ENCODE measurements around the gene PDGFA. TPM values are rescaled to one million over a fixed set of nuclear protein-coding genes. Genes with fewer than 3 reads are reported as not detected.
"Not testable (repeated sequence)": the region's sequence is repeated elsewhere in the genome, so short reads cannot be mapped to it uniquely, and the experiment has no call there.

Gene PDGFA
- total RNA-seq, 4 donors from 2014 or later: 10.8 to 31.7 (median 26.0) TPM

GRCh38 chr7:552868-553635 lies 33.4 kb upstream of the PDGFA start:
- Histone ChIP-seq H3K27me3 (no peaks in the 10 kb centered on the region), H3K36me3 (no peaks in the 10 kb centered on the region), H3K27ac (no peak overlapping the region), H3K4me1 (no peaks in the 10 kb centered on the region), H3K4me3 (no peak overlapping the region), H3K9me3 (no peaks in the 10 kb centered on the region)
- in situ Hi-C loops (cut with MboI; ENCODE audit: low sequenced_read_pairs in 4 of 4) (no loop called here), intact Hi-C loops (cut with DNase I; ENCODE audit: low total_unique reads) (no loop called here)
- ATAC-seq (no peak), DNase-seq (no peak)
- no peak for TF ChIP-seq POLR2A (IDR thresholded peaks at IDR 0.05)
- TF ChIP-seq, protein P1, sequence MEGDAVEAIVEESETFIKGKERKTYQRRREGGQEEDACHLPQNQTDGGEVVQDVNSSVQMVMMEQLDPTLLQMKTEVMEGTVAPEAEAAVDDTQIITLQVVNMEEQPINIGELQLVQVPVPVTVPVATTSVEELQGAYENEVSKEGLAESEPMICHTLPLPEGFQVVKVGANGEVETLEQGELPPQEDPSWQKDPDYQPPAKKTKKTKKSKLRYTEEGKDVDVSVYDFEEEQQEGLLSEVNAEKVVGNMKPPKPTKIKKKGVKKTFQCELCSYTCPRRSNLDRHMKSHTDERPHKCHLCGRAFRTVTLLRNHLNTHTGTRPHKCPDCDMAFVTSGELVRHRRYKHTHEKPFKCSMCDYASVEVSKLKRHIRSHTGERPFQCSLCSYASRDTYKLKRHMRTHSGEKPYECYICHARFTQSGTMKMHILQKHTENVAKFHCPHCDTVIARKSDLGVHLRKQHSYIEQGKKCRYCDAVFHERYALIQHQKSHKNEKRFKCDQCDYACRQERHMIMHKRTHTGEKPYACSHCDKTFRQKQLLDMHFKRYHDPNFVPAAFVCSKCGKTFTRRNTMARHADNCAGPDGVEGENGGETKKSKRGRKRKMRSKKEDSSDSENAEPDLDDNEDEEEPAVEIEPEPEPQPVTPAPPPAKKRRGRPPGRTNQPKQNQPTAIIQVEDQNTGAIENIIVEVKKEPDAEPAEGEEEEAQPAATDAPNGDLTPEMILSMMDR (IDR thresholded peaks at IDR 0.05 in 4 of 5, conservative IDR thresholded peaks at IDR 0.05 in 1 of 5): no peak

GRCh38 chr7:552151-552867 lies 32.7 kb upstream of the PDGFA start:
- intact Hi-C loops (cut with DNase I; ENCODE audit: low total_unique reads); H3K9me3 ChIP-seq; ATAC-seq; H3K4me3 ChIP-seq; H3K27me3 ChIP-seq; H3K4me1 ChIP-seq; H3K36me3 ChIP-seq; DNase-seq; H3K27ac ChIP-seq; in situ Hi-C loops (cut with MboI; ENCODE audit: low sequenced_read_pairs in 4 of 4): not testable (repeated sequence)

- in situ Hi-C loops (cut with MboI; ENCODE audit: low sequenced_read_pairs in 4 of 4); ATAC-seq; intact Hi-C loops (cut with DNase I; ENCODE audit: low total_unique reads); H3K36me3 ChIP-seq; H3K27me3 ChIP-seq; H3K4me3 ChIP-seq; H3K4me1 ChIP-seq; H3K9me3 ChIP-seq; H3K27ac ChIP-seq; DNase-seq: not testable (repeated sequence)
Measured at GRCh38 chr7:551615-551970, 31.9 kb upstream of the PDGFA start.

- Histone ChIP-seq H3K4me1 (no peaks in the 10 kb centered on the region), H3K27ac (no peak overlapping the region), H3K4me3 (no peak overlapping the region), H3K9me3 (no peaks in the 10 kb centered on the region), H3K27me3 (no peaks in the 10 kb centered on the region), H3K36me3 (no peaks in the 10 kb centered on the region)
- intact Hi-C loops (cut with DNase I; ENCODE audit: low total_unique reads) (no loop called here), in situ Hi-C loops (cut with MboI; ENCODE audit: low sequenced_read_pairs in 4 of 4) (no loop called here)
- no peak for DNase-seq
- no peak for ATAC-seq
- TF ChIP-seq POLR2A (IDR thresholded peaks at IDR 0.05): no peak
Measured at GRCh38 chr7:550881-551614, 31.4 kb upstream of the PDGFA start.

DNA sequence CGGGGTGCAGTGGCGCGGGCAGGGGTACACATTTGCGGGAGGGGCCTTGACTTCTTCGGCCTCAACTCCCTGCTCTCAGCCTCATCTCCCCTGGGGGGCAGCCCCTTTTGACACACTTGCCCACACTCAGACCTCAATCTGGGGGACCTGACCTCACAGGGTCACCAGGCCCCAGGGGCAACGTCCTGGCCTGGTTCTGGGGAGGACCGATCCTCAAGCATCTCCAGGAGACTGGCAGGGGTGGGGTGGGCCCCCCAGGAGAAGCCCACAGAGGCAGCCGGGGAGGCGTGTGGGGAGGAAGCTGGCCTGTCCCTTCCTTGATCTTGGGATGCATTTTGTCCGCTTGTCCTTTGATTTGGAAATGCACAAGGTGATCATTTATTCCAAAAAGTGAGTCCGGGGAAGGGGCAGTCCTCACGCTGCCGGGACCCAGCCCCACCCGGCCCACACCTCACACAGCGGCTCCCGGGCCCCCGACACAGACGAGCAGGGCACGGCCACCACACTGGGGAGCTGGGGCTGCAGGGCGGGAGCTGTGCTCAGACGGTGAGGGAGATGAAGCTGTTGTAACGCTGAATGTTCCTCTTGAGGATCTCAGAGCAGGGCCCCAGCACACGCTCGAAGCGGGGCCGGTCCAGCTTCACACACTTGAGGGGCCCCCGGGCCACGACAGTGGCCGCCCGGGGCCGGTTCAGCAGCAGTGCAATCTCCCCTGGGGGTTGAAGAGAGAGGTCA lies 30.4 kb upstream of the PDGFA start:
- intact Hi-C loops (cut with DNase I; ENCODE audit: low total_unique reads) (no loop called here), in situ Hi-C loops (cut with MboI; ENCODE audit: low sequenced_read_pairs in 4 of 4) (no loop called here)
- Histone ChIP-seq H3K27ac (no peak overlapping the region), H3K9me3 (no peaks in the 10 kb centered on the region), H3K36me3 (no peaks in the 10 kb centered on the region), H3K27me3 (no peaks in the 10 kb centered on the region), H3K4me3 (no peak overlapping the region), H3K4me1 (no peaks in the 10 kb centered on the region)
- DNase-seq: no peak
- TF ChIP-seq, protein P1 (IDR thresholded peaks at IDR 0.05 in 4 of 5, conservative IDR thresholded peaks at IDR 0.05 in 1 of 5): no peak
- TF ChIP-seq POLR2A (IDR thresholded peaks at IDR 0.05): no peak
- ATAC-seq: no peak
